ENCODE results near the gene GSDMA.
A peak's percentile ranks its signal among the peaks of the same experiment; 100 is the strongest.

GSDMA gene, protein sequence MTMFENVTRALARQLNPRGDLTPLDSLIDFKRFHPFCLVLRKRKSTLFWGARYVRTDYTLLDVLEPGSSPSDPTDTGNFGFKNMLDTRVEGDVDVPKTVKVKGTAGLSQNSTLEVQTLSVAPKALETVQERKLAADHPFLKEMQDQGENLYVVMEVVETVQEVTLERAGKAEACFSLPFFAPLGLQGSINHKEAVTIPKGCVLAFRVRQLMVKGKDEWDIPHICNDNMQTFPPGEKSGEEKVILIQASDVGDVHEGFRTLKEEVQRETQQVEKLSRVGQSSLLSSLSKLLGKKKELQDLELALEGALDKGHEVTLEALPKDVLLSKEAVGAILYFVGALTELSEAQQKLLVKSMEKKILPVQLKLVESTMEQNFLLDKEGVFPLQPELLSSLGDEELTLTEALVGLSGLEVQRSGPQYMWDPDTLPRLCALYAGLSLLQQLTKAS

DNA sequence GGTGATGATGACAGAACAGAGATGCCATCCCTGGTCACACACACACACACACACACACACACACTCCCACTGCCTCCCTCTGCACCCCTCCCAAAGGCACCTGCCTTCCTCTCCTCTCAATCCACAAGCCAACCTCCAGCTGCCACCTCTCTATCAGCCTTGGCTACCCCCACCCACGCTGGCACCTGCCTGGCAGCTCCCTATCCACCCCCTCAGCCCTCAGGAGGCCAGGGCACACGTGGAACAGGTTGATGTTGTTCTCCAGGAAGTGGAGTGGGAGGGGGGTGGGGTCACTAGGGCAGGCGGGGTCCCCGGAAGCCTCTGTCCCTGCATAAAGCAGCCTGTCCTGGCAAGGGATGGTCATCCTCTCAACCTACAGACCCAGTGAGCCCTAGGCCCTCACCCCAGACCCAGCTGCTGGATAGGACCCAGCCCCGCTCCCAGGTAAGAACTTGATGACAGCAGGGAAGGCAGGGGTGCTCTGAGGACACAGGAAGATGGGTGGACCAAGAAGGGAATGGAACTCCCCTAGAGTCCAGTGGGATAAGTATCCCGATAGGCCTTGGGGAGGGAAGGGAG lies at the start of gene GSDMA:
Gene GSDMA, plus strand, starts transcription at position 363 of the 579 bp plus-strand sequence. CDS start 2,684 bp downstream, outside the sequence.
- DNase-seq, result no peak

DNA sequence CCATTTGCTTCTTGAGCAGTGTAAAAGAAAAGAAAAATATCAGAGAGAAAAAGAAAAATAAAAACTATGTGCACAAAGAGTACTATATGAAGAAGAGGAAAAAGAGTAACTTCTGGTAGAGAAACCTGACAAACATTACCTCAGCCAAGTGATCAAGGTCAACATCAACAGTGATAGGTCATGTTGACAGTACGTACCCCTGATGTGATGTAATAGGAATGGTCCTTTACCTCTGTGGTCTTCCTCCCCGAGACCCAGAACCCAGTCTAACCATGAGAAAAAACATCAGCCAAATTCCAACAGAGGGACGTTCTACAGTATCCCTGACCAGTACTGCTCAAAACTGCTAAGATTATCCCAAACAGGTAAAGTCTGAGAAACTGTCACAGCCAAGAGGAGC lies 48.8 kb upstream of the GSDMA start:
- no peak for DNase-seq

DNA sequence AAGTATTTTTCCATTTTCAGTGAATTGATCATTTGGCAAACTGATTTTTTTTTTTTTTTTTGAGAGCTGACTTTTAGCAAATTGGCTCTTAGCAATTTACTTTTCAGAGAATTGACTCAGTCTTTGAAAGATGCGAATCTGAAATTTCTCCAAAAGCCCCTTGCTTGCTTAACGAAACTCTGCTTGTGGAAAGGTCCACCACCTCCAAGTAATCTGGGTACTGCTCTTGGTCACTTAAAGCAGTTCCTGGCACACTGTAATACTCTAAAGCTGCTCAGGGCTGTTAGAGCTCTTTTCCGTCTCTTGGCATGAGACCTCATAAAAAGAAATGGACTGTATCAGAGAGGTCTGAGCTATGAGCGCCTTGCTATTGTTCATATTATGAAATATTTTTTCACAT lies 47.2 kb upstream of the GSDMA start:
- DNase-seq, result no peak

DNA sequence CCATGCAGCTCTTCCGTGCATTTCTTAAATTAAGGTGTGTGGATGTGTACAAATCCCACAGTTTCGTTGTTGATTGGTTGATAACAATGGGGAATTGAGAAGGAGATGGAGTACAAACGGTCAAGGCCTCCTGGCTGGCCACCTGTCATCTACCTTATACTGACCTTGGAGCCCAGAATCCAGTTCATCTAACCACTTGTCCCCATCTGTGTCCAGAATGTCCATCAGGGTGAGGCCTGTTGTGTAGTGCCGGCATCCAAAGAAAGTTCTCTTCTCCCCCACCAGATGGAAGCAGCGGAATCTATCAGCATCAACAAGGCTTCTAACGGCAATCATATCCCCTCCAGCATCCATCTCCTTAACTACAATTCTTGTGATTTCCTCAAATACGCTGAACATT lies 45.9 kb upstream of the GSDMA start:
- DNase-seq, result no peak

DNA sequence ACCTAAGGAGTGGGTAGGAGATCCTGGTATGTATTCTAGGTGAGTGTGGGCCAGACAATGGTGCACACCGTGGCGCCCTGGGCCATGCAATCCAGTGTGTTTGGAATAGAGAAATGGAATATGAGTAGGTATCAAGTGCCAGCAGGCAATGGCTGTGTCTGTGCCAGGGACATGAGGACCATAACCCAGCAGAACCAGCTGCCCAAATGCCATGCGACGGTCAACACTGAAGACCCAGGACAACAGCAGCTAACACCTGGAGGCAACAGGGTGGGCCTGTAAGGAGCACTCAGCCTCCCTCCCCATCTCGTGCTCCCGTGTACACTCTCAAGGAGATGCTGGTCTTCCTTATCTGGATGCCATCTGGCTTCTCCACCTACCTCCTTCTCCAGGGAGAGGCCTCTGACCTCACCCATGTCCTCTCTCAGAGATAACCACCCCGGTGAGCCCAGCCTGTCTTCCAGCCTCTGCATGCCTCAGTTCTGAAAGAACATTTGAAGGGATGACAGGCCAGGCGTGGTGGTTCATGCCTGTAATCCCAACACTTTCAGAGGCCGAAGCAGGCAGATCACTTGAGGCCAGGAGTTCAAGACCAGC lies 43.6 kb upstream of the GSDMA start:
- DNase-seq, result no peak

DNA sequence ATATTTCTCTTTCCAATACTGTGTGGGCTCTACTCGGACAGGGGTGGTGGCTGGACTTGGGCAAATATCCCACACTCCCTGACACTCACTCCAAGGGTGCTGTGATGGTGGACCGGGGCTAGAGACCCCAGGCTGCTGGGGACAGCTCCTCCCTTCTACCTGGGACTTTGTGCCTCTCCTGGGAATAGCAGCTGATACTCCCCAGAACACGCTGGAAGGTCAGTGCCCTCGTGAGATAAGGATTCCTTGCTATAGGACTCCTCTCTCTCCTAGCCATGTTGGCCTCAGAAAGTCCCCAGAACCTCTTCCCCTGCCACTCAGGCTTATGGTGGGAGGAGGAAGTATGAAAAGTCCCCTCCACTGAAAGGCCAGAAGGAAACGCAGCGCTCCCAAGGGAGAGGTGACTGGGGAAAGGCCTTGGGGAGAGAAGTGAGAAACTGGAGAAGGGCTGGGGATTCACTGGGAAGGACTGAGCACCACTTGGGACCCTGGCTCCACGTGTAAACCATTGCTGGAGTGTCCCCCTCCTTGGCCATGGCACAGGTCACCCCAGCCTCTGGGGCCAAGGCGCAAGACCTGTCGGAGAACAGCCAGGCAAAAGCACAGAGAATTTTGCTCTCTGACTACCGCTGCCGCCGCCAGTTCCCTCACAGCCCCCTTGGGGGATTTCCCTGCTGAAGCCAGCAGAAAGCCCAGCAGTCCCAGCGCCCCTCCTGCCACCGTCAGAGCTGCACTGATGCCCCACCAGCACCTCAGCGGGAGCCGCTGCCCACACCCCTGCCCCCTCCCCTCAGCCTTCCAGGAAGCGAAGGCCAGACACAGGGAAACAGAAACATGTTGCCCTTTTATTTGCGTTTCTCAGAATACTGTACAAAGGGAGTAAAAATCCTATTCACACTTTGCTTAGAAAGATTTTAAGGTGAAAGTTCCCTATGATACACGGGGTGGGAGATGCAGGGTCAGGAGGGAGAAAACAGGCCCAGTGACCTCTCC lies 42.3 kb upstream of the GSDMA start:
- no peak for DNase-seq

DNA sequence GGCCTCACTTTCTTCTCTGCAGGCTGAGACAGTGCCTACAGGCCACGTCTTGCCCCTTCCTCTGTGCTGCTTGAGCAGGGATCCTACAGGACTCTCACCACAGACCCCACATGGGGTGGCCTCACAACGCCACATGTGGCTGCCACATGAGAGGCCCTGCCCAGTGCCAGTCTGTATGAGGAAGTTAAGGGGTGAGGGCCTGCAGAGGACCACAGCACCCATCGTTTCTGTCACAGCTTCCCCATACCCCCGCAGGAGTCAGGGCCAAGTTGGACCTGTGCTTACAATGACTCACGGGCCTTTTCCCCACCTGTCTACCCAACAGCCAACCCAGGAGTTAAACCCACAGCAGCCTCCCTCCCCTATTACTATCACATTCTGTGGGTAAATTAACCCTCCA lies 41.5 kb upstream of the GSDMA start:
- DNase-seq, result no peak

DNA sequence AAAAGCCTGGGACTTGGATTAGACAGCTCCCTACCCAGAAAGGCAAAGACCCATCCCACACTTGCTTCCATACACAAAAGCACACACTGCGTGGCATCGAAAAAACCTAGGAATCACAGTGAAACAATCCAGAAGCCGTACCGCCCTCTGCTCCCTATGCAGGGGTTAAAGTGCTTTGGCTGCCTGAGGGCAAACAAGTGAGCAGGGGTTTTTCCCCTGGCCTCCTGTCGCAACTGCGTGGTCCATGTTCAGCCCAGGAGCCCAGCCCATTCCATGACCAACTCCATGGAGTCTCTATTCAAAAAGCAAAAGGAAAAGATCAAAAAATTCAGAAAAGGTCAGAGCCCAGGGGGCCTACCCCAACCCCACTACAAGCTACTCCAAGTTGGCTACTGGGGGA lies 40.8 kb upstream of the GSDMA start:
- no peak for DNase-seq

DNA sequence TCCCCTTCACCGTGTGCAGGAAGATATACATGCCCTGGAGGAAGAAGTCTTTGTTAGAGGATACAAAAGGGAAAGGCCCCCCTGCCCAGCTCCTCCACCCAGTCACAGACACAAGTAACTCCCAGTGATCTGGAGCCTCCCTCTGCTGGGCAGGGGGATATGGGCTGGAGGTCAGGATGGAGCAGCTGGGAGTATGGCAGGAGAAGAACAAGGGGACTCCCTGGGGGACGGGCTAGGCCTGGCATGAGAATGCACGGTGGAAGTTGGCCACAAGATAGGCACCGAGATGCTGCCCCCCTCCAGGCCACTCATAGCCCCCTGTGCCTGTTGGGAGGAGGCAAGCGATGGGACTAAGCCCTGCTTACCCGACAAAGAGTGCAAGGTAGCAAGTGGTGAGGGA lies 39.6 kb upstream of the GSDMA start:
- no peak for DNase-seq

DNA sequence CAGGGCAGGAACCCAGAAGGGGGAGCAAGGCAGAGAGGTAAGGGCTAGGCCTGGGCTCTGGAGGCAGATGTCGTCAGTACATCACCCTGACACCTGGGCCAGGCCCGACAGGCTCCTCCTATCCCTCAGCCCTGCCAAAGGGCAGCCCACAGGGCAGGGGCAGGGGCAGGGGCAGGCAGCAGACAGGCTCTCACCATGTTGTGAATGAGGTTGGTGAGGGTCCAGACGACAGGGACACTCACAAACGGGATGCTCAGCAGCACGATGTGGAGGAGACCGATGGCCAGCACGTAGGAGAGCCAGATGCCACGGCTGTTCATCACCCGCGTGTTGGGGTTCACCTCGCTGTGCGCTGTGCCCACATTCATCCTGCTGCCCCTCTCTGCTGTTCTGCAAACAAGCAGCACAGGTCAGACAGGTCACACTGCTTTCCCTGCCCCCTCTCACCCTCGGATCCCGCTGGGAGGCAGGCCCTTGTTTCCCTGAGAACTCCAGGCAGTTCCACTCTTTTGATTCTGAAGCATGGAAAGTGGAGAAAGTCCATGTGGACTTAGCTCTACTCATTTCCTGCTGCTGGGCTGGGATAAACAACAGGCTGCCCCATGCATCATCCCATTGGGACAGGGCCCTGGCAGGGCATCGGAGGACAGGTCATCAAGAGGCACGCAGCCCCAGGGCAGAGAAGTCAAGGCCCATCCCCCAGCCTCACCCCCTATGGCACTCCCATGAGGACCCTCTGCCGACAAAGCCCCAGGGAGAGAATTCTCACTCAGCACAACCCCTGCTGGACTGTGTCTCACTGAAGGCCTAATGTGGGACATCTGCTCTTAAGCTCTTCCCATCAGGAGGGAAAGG lies 38.7 kb upstream of the GSDMA start:
- DNase-seq, result no peak

DNA sequence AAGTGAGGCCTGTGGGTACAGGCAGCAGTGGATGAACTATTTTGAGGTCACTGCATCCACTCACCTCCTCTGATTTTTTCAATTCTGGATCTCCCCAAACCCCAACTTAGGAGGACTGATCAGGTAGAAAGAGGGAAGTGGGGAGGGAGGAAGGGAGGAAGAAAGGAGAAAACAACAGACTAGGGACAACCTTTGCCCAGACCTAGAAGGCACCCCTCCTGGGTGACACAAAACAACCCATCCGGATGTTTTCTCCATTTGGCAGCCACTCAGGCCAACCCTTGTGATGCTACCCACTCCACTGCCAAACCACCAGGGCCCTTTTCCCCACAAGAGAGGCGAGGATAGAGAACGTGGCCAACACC lies 38.1 kb upstream of the GSDMA start:
- no peak for DNase-seq

DNA sequence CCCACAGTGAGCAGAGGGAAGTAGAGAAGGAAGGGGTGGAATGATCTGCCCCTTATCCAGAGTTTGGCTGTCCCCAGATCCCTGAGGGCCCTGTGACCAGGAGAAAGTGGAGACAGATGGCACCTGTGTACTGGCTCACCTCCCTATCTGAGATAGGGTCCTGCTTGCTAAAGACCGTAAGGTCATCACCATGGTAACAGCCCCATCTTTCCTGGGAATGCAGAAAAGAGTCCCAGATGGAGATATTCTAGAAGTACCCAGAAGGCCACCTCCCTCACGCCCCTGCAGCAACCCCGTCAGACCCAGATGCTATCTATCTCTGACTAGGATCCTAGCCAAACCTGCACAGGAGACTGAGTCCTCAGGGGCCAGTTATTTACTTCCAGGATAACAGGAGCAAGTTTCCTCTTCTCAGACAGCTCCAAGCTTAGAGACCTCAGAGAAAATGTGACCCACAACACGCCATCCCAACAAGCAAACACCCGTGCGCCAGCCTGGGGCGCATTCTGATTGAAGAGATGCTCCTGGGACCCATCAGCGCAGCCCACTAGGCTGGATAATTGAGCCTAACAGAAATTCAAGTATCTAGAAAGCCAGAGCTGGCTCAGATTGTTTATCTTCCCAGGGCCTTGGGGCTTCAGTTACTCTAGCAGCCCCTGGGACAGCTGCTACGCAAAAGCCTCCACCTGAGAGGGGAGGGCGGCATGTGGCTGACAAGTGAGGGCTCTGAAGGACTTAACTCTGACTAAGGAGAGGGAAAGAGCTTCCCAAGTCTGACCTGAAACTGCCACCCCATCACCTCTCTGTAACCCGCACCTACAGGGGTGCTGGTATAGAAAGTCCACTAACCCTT lies 37.3 kb upstream of the GSDMA start:
- no peak for DNase-seq

DNA sequence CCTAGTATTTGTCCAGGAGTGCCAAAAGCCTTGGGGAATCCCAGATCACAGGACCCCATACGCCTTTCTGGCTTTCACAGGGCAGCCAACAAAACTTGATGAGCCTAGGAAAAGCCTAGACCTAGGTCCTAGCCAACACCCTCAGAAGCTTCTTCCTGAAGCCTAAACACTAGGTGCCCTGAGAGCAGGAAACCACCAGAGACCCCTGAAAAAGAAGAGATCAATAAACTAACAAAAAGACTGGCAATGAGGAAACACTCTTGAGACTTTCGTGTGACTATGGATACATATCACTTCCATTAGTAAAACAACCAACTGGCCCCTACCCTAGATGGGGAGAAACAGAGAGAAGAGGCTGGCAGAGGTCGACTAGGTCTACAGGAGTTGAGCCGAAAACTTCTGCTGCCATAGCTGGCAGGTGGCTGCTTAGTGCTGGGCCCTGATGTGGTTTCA lies 36.6 kb upstream of the GSDMA start:
- DNase-seq, result no peak

DNA sequence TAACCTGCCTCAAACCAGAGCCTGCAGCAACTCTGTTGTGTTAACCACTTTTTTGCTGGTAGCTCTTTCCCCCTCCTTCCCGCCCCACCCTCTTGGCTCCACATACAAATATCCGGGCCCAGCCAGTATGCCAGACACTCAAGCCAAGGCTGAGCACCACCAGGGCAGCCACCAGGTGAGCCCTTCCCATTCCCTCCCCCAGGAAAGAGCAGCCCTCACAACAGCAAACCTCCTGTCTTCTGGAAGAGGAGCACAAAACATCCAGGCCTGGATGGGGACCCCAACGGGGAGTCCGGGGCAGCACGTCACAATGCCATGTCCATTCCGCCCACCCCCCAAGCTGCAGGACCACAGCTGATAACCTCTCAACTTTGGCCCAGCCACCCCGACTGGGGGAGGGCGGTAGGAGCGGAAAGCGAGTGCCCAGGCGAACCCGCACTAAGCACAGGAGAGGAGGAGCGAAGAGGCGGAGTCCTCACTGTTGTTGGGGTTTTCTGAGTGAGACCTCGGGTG lies 36.2 kb upstream of the GSDMA start:
- peak; percentile 13 for DNase-seq

DNA sequence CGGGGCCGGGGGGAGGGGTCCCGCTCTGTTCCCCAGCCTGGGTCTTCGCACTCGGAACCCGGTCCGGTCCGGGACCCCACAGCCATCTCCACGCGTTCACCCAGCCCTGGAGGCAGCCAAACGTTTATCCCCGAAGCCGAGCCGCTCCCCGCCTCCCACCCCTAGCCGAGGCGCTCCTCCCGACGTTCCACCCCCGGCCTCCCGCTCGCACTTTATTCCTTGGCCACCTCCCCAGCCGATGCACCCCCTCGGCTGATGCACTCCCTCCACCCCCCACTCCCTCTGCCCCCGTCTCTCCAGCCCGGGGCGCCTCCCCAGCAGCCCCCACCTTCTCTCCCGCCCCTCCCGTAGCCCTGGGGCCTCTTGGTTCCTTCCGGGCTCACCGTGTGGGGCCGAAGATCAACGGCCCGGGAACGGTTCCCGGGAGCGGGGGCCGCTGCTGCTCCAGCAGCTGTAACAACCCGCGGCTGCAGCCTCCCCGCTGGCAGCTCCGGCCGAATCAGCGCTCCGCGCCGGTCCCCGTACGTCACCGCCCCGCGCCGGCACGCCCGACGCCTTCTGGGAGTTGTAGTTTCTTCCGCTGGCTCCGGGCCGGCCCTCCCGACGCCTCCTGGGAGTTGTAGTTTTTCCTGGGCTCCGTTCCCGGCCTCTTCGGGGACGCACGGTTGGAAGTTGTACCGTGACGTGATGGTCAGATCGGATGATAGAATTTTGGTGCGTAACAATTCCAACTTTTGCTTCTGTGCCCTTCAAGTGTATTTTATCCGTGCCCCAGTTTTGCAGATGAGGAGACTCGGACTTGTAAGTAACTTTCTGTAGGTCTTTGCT lies 35.5 kb upstream of the GSDMA start, which contains the start of the genes LRRC3C and ORMDL3:
Gene LRRC3C, plus strand, starts transcription at position 632 of the 828 bp plus-strand sequence. CDS start 13,792 bp downstream, outside the sequence.
Gene ORMDL3, minus strand, starts transcription at position 501 of the 828 bp plus-strand sequence. CDS start 3,398 bp downstream, outside the sequence.
- peak; percentile 85 for DNase-seq

DNA sequence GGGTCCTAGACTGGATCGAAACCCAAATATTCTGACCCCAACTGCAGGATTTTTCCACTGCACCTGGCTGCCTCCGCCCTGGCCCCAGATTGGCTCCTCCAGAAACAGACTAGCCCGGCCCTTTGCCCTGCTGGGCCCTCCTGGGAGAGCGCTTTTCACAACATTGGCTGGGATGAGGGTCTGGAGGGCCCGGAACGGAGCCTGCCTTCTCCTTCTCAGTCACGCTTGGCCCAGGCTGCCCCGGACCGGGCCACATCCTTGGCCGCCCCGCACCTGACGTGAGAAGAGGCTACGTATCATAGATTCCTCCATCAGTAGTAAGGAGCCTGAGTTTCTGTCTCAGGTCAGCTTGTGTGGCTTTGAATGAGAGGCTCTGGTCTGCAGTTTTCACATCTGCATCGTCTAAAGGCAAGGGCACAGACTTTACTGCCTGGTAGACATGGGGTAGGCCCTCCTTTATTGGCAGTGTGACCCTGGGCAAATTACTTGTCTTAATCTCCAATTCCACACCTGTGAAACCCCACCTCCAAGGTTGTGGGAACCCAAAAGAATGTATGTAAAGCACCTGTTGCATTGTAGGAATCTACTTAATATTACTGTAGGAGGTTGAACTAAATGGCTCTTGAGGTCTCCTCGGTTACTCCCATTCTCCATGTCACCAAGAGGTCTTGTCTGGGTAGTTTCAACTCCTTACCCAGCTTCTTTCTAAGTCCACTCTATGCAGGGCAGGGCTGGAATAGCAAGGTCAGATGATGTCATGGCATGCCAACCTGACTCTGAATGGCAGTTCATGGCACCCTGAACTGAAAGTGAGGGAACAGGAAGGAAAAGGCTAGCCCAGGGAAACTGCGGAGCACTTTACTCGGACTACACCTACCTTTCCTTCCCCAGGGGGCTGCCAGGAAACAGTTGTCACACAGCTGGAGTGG lies 34.6 kb upstream of the GSDMA start:
- DNase-seq, result no peak

DNA sequence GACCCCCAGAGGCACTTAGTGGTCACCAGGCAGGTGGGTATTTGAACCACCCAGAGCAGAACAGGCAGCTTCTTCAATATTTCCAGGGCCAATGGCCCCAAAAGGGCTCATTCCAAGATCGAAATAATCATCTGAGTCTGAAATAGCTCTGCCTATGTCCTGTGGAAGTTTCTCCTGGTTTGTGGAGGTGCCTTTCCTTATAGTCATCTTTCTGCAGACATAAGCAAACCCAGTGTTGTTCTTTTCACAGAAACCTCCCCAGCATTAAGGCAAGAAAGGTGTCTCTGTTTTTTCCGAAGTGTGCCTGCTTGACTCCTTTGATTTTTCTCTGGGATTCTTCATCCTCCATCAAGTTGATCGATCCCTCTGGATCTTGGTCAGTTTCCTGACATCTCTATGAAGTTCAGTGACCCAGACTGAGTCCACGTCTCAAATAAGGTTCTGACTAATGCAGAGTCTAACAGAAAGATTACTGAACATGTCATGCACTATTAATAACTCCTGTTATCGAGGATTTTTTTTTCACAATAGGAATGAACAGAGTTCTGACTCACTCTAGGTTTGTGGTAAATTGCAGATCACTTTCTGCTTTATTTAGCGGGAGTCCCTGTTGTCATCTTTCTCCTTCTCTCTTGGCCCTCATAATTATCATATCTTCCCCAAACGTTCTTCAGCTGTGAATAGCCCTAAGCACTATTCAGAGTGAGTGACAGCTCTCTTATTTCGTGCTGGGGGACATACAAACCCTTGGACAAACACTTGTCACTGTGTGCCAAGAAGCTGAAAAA lies 33.8 kb upstream of the GSDMA start:
- DNase-seq, result no peak

Measured in NCI-H1092 treated with DMSO at 0.1 percent for 48 hours (cell line).